ENCODE results near the gene ADGRG3. TPM values are rescaled to one million over a fixed set of nuclear protein-coding genes. Genes with fewer than 3 reads are reported as not detected.

ADGRG3 gene
- total and polyA plus RNA-seq, 9 of the 15 experiments (the other 6 are each of a cell fraction or from before 2014, with no cell fraction given) = 0.09 to 0.52 (median 0.14) TPM; not detected in 3

DNA sequence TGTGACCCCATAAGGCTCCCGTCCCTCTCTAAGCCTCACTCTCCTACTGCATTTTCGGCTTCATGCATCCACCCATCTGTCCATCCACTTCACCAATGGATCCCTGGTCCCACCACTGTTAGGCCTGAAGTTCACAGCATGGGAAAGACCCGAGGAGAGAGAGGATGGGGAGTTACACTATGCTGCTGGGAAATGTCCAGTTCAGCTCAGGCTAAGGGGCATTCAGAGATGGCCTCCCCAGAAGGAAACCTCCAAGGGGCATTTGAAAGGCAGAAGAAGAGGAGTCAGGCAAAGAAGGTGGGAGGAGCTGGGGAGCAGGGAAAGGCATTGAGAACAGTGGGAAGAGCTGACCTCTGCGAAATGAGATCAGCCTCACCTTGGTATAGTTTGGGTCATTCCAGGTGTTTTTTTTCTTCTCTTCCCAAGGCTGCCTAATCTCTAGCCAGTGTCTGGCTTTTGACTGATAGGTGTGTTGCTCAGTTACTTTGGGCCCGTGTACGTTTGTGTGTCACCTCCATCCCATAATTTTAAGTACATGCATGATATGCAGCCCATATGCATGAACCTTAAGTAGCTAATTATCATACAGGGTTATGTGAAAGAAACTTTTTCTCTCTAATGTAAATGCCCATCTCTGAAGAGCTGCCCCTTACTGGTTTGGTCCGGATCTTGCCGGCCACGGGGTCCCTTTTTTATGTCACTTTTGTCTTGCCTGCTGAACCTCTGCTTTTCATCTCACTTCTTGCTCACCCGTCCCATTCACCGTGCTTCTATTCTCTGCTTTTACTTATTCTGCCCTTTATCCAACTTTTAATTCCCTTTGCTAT lies 14.9 kb downstream of the ADGRG3 start (continued):
- no peak for TF ChIP-seq RFX1 (IDR thresholded peaks at IDR 0.05)
- TF ChIP-seq, protein P1, sequence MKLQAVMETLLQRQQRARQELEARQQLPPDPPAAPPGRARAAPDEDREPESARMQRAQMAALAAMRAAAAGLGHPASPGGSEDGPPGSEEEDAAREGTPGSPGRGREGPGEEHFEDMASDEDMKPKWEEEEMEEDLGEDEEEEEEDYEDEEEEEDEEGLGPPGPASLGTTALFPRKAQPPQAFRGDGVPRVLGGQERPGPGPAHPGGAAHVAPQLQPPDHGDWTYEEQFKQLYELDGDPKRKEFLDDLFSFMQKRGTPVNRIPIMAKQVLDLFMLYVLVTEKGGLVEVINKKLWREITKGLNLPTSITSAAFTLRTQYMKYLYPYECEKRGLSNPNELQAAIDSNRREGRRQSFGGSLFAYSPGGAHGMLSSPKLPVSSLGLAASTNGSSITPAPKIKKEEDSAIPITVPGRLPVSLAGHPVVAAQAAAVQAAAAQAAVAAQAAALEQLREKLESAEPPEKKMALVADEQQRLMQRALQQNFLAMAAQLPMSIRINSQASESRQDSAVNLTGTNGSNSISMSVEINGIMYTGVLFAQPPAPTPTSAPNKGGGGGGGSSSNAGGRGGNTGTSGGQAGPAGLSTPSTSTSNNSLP (IDR thresholded peaks at IDR 0.05; ENCODE audit: borderline replicate concordance, low read depth, low read length) = no peak
- no peak for TF ChIP-seq NR2C1 (IDR thresholded peaks at IDR 0.05)
- TF ChIP-seq NR2C1 (tag; IDR thresholded peaks at IDR 0.05) = 0 out of 2 replicates have a peak, but pooled peaks have one; percentile 14
- no peak for TF ChIP-seq ZNF217 (CRISPR knock-in tag; IDR thresholded peaks at IDR 0.05)
- TF ChIP-seq NCOA2 (IDR thresholded peaks at IDR 0.05; ENCODE audit: partially characterized antibody in 2 of 2) = no peak
- TF ChIP-seq MEF2A (IDR thresholded peaks at IDR 0.05; ENCODE audit: control insufficient read depth, low read depth, low read length) = no peak
- TF ChIP-seq ZNF23 (CRISPR knock-in tag; IDR thresholded peaks at IDR 0.05) = no peak
- TF ChIP-seq ILK (tag; IDR thresholded peaks at IDR 0.05; ENCODE audit: borderline replicate concordance, low read depth) = no peak
- TF ChIP-seq, protein P2, sequence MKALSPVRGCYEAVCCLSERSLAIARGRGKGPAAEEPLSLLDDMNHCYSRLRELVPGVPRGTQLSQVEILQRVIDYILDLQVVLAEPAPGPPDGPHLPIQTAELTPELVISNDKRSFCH (CRISPR knock-in tag; IDR thresholded peaks at IDR 0.05) = no peak
- TF ChIP-seq, protein P2 (tag; IDR thresholded peaks at IDR 0.05) = no peak
- TF ChIP-seq ZNF133 (CRISPR knock-in tag; IDR thresholded peaks at IDR 0.05) = no peak
- no peak for TF ChIP-seq SIN3B (IDR thresholded peaks at IDR 0.05; ENCODE audit: low read depth)
- TF ChIP-seq ESRRB (CRISPR knock-in tag; IDR thresholded peaks at IDR 0.05; ENCODE audit: borderline replicate concordance) = no peak
- 0 out of 2 replicates have a peak, but pooled peaks have one; percentile 22 for TF ChIP-seq NFIC (IDR thresholded peaks at IDR 0.05)
- no peak for TF ChIP-seq ZZZ3 (IDR thresholded peaks at IDR 0.05)
- TF ChIP-seq, protein P3, sequence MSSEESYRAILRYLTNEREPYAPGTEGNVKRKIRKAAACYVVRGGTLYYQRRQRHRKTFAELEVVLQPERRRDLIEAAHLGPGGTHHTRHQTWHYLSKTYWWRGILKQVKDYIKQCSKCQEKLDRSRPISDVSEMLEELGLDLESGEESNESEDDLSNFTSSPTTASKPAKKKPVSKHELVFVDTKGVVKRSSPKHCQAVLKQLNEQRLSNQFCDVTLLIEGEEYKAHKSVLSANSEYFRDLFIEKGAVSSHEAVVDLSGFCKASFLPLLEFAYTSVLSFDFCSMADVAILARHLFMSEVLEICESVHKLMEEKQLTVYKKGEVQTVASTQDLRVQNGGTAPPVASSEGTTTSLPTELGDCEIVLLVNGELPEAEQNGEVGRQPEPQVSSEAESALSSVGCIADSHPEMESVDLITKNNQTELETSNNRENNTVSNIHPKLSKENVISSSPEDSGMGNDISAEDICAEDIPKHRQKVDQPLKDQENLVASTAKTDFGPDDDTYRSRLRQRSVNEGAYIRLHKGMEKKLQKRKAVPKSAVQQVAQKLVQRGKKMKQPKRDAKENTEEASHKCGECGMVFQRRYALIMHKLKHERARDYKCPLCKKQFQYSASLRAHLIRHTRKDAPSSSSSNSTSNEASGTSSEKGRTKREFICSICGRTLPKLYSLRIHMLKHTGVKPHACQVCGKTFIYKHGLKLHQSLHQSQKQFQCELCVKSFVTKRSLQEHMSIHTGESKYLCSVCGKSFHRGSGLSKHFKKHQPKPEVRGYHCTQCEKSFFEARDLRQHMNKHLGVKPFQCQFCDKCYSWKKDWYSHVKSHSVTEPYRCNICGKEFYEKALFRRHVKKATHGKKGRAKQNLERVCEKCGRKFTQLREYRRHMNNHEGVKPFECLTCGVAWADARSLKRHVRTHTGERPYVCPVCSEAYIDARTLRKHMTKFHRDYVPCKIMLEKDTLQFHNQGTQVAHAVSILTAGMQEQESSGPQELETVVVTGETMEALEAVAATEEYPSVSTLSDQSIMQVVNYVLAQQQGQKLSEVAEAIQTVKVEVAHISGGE (CRISPR knock-in tag; IDR thresholded peaks at IDR 0.05) = no peak
- TF ChIP-seq ZNF507 (tag; conservative IDR thresholded peaks at IDR 0.05) = no peak
- TF ChIP-seq STAT5A (IDR thresholded peaks at IDR 0.05; ENCODE audit: borderline replicate concordance, low read length) = peak; percentile 26; the same call in 1 of the 2 replicates
- TF ChIP-seq, protein P4, sequence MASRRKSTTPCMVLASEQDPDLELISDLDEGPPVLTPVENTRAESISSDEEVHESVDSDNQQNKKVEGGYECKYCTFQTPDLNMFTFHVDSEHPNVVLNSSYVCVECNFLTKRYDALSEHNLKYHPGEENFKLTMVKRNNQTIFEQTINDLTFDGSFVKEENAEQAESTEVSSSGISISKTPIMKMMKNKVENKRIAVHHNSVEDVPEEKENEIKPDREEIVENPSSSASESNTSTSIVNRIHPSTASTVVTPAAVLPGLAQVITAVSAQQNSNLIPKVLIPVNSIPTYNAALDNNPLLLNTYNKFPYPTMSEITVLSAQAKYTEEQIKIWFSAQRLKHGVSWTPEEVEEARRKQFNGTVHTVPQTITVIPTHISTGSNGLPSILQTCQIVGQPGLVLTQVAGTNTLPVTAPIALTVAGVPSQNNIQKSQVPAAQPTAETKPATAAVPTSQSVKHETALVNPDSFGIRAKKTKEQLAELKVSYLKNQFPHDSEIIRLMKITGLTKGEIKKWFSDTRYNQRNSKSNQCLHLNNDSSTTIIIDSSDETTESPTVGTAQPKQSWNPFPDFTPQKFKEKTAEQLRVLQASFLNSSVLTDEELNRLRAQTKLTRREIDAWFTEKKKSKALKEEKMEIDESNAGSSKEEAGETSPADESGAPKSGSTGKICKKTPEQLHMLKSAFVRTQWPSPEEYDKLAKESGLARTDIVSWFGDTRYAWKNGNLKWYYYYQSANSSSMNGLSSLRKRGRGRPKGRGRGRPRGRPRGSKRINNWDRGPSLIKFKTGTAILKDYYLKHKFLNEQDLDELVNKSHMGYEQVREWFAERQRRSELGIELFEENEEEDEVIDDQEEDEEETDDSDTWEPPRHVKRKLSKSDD (conservative IDR thresholded peaks at IDR 0.05; ENCODE audit: low read length) = no peak
